NCI-H1930 (cell line): ENCODE data around the gene TLE2.
"Not testable (repeated sequence)": the region's sequence is repeated elsewhere in the genome, so short reads cannot be mapped to it uniquely, and the experiment has no call there.

Experiments
- DNase-seq, 2 experiments: peaks; one replicate each; lab custom pipeline; 2025; lab: John Stamatoyannopoulos, UW

TLE2 gene

DNA sequence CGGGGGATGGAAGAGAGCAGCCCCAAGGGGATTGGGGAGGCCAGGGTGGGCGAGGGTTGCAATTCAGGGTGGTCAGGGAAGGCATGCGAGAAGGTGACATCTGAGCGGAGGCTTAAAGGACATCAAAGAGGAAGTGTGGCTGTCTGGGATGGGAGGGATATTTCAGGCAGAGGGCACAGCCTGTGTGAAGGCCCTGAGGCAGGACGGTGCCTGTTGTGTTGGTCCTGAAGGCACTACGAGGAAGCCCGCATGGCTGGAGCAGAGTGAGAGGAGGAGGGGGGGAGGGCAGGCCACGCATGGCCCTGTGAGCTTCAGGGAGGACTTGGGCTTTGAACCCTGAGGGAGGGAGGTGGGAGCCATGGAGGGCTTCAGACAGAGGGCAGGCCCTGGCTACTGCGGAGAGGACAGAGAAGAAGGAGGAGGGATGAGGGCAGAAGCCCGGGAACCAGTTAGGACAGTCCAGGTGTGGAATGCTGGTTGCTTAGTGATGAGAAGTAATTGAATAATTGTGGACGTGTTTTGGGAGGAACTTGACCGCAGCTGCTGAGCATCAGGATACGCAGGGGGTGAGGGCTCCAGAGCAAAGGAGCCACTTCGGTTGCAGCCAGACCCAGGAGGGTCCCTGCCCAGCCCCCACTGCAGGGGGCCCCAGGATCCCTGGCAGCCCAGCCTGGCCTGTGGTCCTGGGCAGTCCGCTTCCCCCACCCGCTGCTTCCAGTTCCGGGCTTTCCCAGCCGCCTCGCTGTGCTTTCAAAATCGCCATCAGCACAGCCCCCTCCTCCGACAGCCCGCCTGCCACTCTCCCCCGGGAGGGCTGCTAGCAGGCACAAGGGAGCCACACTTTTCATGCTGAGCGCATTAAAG lies 45.5 kb downstream of the TLE2 start:
- DNase-seq: peak in 1 of 2 experiments; percentile 35

DNA sequence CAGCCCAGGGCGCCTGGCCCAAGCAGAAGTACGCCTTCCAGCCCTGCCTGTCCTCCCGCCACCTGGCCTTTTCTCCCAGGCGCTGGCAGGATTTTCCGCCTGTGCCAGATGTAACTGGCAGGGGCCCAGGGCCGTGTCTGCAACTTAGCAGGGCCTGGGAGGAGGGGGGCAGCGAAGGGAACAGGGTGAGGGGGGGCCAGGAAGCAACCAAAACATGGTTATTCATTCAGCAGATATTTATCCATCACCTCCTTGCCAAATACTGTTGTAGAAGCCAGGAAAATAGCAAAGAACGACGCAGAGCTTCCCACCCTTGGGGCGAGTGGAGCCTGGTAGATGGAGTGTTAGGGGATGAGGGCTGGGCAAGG lies 46.1 kb downstream of the TLE2 start:
- DNase-seq: no peak

DNA sequence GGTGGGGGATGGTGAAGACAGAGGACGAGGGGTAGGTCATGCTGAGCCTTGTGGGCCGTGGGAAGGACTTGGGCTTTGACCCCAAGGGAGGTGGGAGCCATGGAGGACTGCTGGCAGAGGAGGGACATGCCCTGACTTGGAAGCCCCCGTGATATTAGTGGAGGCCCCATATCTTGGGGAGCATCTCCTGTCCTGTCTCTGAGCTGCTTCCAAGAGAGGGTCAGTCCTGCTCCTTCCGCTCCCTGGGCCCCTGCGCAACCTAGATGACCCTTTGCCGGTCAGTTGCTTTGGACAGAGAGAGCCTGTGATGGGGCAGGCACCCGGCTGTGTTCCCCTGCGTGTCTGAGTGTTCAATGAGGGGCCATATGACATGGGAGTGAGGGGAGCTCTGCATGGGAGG lies 46.5 kb downstream of the TLE2 start:
- no peak for DNase-seq

DNA sequence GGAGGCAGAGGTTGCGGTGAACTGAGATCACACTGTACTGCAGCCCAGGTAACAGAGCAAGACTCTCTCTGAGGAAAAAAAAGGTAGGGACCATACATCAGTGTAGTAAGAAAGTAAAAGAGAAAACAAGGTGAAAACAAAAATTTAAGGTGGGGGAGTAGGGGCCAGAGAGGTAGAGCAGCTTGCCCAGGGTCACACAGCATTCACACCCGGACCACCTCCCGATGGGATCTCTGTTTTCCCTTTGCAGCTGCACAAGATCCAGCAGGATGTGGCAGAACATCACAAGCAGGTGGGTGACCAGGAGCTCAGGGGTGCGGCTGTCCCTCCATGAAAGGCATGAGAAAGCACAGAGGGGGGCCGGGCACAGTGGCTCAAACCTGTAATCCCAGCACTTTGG lies 47.2 kb downstream of the TLE2 start:
- no peak for DNase-seq

DNA sequence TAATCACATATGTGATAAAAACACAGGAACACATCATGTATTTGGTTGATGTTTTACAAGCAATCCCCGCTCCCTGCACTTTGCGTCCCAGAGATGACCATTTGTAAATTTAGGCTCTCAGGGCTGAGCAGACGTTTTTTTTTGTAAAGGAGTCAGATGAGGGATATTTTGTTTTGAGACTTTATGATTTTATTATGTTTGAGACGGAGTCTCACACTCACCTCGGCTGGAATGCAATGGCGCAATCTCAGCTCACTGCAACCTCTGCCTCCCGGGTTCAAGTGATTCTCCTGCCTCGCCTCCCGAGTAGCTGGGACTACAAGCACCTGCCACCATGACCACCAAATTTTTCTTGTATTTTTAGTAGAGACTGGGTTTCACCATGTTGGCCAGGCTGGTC lies 50.3 kb downstream of the TLE2 start:
- DNase-seq: no peak

DNA sequence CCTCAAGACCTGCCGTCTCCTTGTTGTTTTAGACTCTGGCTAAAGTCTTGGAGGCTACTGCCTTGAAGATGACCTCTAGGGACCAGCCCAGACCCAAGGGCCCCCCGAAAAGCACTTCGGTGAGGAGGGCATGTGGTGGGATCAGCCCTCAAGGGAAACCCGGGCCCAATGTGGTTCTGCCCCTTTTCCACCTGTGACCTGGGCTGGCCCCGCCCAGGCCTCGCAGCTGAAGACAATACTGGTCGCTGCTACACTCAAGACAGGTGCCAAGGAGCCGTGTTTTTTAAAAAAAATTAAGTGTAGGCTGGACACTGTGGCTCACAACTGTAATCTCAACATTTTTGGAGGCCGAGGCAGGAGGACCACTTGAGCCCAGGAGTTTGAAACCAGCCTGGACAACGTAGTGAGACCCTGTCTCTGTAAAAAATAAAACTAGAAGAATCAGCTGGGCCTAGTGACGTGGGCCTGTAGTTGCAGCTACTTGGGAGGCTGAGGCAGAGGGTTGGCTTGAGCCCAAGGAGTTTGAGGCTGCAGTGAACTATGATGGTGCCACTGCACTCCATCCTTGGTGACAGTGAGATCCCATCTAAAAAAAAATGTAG lies 50.8 kb downstream of the TLE2 start:
- no peak for DNase-seq

DNA sequence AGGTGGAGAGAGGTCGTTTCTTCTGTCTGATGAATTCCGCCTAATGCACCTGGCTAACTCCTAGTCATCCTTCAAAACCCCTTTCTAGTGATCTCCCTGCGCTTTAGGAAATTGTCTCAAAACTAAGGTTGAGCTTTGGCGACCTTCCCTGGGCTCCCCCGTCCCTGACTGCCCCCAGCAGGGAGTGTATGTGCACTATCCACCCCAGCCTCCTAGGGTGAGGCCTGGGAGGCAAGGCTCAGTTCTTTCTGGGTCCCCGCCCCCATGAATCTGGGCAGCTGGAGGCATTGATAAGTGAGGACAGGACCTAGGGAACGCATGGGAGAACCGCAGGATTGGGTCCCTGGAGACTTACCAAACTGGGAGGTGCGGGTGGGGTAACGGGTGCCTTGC lies 51.3 kb downstream of the TLE2 start:
- no peak for DNase-seq

DNA sequence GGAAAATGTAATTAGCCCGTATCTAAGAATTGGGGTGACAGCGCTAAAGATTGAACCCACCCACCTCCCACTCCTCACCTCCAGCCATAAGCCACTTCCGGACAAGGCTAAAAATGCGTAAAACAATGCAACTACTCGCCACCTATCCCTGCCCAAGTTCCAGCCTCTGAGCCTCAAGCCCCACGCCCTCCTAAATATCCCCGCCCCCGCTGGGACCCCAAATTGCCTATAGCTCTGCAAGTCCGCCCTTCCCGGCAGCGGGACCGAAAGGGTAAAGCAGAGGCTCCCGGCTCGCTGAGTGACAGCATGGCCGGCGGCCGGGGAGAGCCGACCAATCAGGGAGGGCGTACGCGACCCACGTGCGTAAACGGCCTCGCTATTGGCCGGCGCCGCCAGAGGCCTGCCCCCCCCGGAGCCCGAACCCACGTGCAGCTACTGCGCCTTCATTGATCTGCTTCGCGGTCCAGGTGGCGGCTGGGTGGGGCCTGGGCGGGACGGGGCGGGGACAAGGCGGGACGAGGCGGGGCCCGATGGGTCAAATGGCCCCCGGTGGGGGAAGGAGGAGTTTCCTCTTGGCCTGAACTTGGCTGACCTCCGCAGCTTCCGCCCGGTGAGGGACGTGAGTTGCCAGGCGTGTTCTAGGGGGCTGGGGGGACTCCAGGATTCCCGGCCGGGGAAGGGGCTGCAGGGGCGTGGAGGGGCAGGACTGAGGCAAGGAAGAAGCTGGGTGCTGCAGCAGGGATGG lies 51.9 kb downstream of the TLE2 start, which contains the start of gene TLE6:
TLE6 (plus strand) TSS at position 564 of the 745 bp plus-strand sequence. CDS start 670 bp downstream, outside the sequence.
- DNase-seq: peak; percentile 82 to 91

DNA sequence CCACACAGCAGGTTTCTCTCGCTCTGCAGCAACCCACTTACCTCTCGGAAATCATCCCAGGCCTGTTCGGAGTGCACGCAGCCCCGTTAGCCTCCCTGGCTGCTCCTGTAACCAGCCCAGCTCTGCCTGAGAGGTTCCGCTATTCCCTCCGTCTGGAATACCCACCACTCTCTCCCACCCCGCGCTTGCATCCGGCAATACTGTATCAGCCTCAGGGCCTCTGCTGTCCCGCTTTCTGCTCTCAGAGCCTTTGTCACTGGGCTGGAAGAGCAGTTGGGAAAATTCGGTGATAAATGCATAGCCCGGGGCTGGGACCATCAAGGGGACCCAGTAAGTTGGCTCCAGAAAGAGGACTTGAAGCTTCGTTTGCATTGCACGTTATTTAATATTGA lies 52.5 kb downstream of the TLE2 start:
- no peak for DNase-seq

DNA sequence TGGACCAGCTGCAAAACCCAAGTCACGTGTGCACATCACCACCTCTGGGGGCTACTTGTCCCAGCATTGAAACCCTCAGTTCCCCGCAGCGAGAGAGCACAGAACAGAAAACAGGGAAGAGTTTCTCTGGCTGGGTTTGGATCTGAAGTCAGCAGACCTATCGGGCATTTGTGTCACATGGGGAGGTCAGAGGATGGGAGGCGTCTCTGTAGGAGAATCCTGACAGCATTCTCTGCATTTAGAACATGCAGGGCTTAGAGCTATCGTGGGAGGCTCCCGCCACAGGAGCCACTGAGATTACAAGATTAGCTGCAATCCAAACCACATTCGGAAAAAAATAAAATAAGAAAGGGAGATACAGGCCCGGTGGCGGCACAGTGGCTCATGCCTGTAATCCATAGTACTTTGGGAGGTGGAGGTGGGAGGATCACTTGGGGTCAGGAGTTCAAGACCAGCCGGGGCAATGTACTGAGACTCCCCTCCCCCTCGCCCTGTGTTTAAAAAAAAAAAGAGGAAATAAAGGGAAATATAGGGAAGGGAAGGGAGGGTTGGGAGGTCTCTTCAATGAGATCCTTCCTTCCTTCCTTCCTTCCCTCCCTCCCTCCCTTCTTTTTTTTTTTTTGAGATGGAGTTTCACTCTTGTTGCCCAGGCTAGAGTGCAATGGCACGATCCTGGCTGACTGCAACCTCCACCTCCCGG lies 54.6 kb downstream of the TLE2 start:
- no peak for DNase-seq

DNA sequence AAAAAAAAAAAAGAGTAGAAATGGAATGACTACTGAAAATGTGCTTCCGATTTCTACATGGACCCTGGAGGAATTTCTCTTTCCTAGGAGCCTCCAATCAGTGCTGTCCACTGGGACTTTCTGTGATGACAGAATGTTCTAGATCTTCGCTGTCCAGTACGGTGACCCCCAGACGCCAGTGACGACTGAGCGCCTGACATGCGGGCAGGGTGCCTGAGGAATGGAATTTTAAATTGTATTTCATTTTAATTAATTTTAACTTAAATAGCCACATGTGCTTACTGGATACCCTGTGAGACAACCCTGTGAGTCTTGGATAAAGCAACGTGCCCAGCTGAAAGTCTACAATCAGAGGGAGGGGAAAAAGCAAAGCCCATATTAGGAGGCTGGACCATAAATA lies 55.9 kb downstream of the TLE2 start:
- DNase-seq: no peak

DNA sequence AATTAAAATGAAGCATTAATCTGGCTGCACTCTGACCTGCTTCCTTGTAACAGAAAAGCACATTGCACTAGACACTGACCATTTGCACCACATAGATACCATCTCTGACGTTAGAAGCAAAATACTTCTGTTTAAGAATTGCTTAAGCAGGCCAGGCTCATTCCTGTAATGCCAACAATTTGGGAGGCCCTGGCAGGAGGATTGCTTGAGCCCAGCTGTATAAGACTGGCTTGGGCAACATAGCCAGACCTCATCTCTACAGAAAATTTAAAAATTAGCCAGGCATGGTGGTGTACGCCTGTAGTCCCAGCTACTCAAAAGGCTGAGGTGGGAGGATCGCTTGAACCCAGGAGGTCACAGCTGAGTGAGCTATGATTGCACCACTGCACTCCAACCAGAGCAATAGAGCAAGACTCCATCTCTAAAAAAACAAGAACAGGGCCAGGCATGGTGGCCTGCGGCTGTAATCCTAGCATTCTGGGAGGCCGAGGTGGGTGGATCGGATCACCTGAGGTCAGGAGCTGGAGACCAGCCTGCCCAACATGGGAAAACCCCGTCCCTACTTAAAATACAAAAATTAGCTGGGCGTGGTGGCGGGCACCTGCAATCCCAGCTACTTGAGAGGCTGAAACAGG lies 58.8 kb downstream of the TLE2 start:
- no peak for DNase-seq

DNA sequence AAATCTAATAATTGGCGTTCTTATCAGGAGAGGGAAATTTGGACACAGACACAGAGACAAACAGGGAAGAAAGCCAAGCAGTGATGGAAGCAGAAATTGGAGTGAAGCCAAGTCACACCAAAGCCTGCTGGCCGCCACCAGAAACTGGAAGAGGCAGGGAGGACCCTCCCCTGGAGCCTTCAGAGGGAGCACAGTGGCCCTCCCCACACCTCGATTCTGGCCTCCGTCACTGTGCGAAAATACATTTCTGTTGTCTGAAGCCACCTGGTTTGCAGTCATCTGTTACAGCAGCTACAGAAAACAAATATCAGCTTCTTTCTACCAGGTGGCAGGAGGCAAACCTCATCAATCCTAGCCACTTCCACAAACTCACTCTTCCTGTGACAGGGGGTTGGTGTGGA lies 60.0 kb downstream of the TLE2 start:
- DNase-seq: no peak

DNA sequence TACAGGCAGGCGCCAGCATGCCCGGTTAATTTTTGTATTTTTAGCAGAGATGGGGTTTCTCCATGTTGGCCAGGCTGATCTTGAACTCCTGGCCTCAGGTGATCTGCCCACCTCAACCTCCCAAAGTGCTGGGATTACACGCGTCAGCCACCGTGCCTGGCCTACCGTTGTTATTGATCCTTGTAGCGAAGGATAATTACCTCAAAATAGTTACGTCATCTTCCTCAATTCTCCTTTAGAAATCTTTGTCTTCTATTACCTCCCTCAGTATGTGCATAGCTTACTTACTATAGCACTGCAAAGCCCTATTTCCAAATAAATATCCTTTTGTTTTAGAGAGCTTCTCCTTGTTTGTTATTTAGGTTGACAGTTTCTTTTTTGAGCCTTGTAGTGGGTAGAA lies 61.1 kb downstream of the TLE2 start:
- no peak for DNase-seq

DNA sequence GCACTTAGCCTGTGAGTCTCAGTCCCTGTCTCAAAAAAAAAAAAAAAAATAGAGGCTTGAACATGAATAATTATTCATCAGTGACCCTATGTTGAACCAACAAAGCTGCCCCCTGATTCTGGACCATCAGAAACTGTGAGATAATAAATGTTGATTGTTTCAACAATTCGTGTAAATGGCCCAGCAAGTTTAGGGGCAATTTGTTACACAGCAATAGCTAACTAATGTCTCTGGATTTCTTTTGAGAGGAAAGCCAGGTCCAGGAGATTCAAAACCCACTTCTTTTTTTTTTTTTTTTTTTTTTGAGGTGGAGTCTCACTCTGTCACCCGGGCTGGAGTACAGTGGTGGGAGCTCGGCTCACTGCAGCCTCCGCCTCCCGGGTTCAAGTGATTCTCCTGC lies 64.2 kb downstream of the TLE2 start:
- no peak for DNase-seq

DNA sequence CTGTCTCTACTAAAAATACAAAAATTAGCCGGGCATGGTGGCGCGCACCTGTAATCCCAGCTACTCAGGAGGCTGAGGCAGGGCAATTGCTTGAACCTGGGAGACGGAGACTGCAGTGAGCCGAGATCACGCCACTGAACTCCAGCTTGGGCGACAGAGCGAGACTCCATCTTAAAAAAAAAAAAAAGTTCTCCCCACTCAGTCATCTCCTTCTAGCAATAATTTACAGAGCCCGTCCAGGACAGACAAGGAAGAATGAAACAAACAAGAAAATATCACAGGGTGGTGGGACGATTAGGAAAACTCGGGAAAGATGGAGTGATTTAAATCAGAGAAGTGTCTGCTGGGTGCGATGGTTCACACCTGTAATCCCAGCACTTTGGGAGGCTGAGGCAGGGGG lies 65.4 kb downstream of the TLE2 start:
- not testable (repeated sequence) for DNase-seq

DNA sequence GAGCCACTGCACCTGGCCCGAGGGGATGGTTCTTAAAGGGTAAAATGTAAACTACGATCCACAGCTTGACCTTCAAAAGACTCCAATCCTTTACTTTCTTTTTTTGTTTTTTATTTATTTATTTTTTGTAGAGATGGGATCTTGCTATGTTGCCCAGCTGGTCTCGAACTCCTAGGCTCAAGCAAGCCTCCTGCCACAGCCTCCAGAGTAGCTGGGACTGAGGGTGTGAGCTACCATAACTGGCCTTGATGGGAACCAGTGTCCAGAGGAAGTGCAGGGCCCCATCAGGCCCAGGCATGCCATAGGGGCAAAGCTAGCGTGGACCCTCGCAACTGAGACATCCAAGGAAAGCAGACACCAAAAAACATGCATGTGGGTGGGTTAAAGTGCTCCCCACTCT lies 66.0 kb downstream of the TLE2 start:
- DNase-seq: no peak

DNA sequence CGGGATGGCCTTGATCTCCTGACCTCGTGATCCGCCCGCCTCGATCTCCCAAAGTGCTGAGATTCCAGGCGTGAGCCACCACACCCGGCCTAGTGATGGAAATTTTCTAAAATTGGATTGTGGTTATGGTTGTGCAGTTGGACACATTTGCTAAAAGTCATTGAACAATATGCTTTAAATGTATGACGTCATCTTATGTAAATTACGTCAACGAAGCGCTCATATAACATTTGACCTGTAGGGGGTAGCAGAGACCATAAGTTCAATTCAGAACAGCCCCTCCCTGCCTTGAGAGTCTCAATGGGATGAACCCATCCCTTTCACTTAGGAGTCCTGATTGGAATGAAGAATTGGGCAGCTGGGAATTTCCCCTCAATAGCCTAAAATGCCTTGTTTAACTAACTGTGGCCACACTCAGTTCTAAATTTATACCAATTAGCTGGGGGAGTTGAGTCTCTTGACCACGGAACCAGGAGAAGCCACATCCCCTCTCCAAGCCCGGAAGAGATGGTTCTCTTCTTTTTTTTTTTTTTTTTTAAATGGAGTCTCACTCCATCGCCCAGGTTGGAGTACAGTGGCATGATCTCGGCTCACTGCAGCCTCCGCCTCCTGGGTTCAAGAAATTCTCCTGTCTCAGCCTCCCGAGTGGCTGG lies 66.9 kb downstream of the TLE2 start:
- peak in 1 of 2 experiments; percentile 41 for DNase-seq

DNA sequence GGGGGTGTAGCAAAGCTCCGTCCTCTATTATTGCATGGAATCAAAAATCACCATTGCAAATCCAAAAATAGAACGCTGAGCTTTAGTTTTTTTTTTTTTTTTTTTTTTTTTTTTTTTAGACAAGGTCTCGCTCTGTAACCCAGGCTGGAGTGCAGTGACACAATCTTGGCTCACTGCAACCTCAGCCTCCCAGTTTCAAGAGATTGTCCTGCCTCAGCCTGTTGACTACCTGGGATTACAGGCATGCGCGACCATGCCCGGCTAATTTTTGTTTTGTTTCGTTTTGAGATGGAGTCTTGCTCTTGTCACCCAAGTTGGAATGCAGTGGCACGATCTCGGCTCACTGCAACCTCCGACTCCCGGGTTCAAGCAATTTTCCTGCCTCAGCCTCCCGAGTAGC lies 69.0 kb downstream of the TLE2 start:
- DNase-seq: no peak

DNA sequence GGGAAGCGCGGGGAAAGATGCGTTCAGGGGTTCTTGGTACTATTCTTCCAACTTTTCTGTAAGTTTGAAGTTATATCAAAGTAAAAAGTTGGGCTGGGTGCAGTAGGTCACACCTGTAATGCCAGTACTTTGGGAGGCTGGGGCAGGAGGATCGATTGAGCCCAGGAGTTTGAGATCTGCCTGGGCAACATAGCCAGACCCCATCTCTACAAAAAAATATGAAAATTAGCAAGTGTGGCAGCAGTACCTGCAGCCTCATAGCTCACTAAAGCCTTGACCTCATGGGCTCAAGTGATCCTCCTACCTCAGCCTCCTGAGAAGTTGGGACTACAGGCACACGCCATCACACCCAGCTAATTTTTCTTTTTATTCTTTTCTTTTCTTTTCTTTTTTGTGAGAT lies 71.9 kb downstream of the TLE2 start:
- DNase-seq: no peak

DNA sequence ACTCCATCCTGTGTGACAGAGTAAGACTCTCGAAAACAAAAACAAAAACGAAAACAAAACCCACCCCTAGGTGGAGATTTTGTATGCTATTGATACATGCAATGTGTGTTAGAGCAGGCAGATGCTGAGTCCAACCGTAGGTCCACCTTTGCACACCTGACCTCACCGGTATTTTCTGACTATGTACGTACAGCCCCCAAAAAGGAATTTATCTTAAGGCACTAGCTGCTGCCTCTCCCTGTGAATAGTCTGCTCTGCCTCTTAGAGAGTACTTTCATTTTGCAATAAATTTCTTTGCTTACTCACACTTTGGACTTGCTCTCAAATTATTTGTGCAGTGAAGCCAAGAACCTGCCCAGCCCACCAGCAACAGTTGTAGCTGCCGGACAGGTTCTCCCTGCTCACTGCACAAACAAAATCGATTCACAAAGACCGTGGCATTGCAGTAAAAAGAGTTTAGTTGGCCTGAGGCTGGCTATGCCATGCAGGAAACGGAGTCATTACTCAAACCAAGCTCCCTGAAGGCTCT lies 76.1 kb downstream of the TLE2 start:
- DNase-seq: no peak
